ENCODE results near the gene TRIM65. TPM values are rescaled to one million over a fixed set of nuclear protein-coding genes. Genes with fewer than 3 reads are reported as not detected.

The TRIM65 gene
- total RNA-seq, 2 donors from 2014 or later: 12.5 to 21.0 TPM

DNA sequence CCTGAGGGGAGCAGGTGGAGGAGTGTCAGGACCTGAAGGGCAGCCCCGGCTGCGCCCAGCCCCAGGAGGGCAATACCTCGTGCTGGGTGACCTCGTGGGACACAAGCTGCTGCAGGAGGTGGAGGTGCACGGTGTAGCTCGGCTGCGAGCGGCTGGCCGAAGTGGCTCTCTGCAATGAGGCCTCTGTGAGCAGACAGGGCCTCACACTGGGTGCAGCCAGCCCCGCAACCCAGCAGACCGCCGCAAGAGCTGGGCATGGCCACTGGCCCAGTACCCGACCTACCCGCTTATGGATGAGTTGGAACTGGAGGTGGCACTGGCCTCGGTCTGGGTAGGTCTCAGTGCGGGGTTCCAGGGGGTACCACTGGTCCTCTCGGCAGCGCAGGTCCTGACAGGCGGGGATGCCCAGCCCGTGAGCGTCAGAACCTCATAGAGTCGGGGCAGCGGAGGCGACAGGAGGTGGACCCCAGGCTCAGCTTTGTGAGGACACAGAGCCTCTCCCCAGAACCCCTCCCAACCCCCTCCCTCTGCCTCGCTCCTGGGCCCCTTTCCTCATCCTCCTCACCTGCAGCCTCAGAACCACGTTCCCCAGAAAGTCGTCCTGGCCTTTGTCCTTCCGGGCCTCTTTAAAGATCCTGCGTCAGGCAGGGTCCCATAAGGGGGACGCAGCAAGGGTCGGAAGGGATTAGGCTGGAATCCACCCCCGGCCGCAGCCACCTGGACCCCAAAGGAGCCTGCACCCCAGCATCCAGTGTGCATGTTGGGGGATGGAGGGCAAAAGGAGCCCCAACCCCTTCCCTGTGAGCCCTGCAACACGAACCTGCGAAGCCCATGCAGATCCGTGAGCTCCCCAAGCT lies 56.6 kb downstream of the TRIM65 start:
- no peaks in the 10 kb centered on the region for H3K27me3 ChIP-seq
- H3K4me3 ChIP-seq: no peak overlapping the region
- 91 to 95% methylated on average over 17 to 36 of the region's 36 CpGs for WGBS, 2 donors
- DNase-seq: peak in 1 of 4 donors; percentile 11
- ATAC-seq: no peak
- TF ChIP-seq, protein P1, sequence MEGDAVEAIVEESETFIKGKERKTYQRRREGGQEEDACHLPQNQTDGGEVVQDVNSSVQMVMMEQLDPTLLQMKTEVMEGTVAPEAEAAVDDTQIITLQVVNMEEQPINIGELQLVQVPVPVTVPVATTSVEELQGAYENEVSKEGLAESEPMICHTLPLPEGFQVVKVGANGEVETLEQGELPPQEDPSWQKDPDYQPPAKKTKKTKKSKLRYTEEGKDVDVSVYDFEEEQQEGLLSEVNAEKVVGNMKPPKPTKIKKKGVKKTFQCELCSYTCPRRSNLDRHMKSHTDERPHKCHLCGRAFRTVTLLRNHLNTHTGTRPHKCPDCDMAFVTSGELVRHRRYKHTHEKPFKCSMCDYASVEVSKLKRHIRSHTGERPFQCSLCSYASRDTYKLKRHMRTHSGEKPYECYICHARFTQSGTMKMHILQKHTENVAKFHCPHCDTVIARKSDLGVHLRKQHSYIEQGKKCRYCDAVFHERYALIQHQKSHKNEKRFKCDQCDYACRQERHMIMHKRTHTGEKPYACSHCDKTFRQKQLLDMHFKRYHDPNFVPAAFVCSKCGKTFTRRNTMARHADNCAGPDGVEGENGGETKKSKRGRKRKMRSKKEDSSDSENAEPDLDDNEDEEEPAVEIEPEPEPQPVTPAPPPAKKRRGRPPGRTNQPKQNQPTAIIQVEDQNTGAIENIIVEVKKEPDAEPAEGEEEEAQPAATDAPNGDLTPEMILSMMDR (IDR thresholded peaks at IDR 0.05): no peak
- no peak for TF ChIP-seq POLR2A (IDR thresholded peaks at IDR 0.05)
- H3K9me3 ChIP-seq: no peaks in the 10 kb centered on the region
- intact Hi-C loops (cut with DNase I): no loop called here
- no peak overlapping the region for H3K27ac ChIP-seq
- H3K4me1 ChIP-seq: peaks cover 16% of the 10 kb centered on the region
- H3K36me3 ChIP-seq (replicated peaks in 1 of 2; ENCODE audit: insufficient read depth in 1 of 2, low read depth in 2 of 2): no peaks in the 10 kb centered on the region

Other genes with a start within 250 kb of the TRIM65 start
- gene RECQL5, start 229.8 kb downstream of the TRIM65 start, total RNA-seq: 10 to 100 TPM in 1 of 2 donors, 1 to 10 TPM in 1; 8.6 to 38.6 TPM
- 10 to 100 TPM; 47.2 to 73.8 TPM for gene SAP30BP, start 229.6 kb downstream of the TRIM65 start, total RNA-seq
- gene ITGB4, start 175.5 kb downstream of the TRIM65 start, total RNA-seq: 10 to 100 TPM; 25.1 to 33.7 TPM
- gene GALK1, start 131.8 kb downstream of the TRIM65 start, total RNA-seq: 10 to 100 TPM; 27.4 to 27.5 TPM
- 10 to 100 TPM; 18.4 to 59.7 TPM for gene UNK, start 112.1 kb downstream of the TRIM65 start, total RNA-seq
- 10 to 100 TPM in 1 of 2 donors, 1 to 10 TPM in 1; 8.6 to 21.8 TPM for gene UNC13D, start 52.5 kb downstream of the TRIM65 start, total RNA-seq
- 10 to 100 TPM; 44.2 to 49.5 TPM for gene WBP2, start 41.6 kb downstream of the TRIM65 start, total RNA-seq
- gene TRIM47, start 18.4 kb downstream of the TRIM65 start, total RNA-seq: 10 to 100 TPM; 39.6 to 41.8 TPM
- gene MRPL38, start 7.9 kb upstream of the TRIM65 start, total RNA-seq: 10 to 100 TPM; 47.7 to 77.8 TPM
- gene FBF1, start 44.1 kb upstream of the TRIM65 start, total RNA-seq: 1 to 10 TPM; 2.6 to 4.2 TPM
- gene ACOX1, start 82.2 kb upstream of the TRIM65 start, total RNA-seq: 10 to 100 TPM; 69.0 to 77.1 TPM
- 1 to 10 TPM; 6.5 to 9.2 TPM for gene TEN1, start 82.3 kb upstream of the TRIM65 start, total RNA-seq
- 1 to 10 TPM; 3.4 to 4.9 TPM for gene CDK3, start 103.9 kb upstream of the TRIM65 start, total RNA-seq
- gene EVPL, start 130.4 kb upstream of the TRIM65 start, total RNA-seq: 10 to 100 TPM in 1 of 2 donors, 1 to 10 TPM in 1; 4.9 to 13.0 TPM
- 10 to 100 TPM; 26.2 to 27.7 TPM for gene SRP68, start 175.6 kb upstream of the TRIM65 start, total RNA-seq
- under 1 TPM in 1 of 2 donors, not detected in 1; 0.52 TPM for gene GALR2, start 177.8 kb upstream of the TRIM65 start, total RNA-seq
- not detected for gene ZACN, start 182.2 kb upstream of the TRIM65 start, total RNA-seq
- 10 to 100 TPM; 53.2 to 73.2 TPM for gene EXOC7, start 206.8 kb upstream of the TRIM65 start, total RNA-seq
- gene FOXJ1, start 244.3 kb upstream of the TRIM65 start, total RNA-seq: 1 to 10 TPM in 1 of 2 donors, under 1 TPM in 1; 0.33 to 3.4 TPM